Measurements from ENCODE around the gene SCAANT1. TPM values are rescaled to one million over a fixed set of nuclear protein-coding genes. Genes with fewer than 3 reads are reported as not detected.

SCAANT1 gene
- total and polyA plus RNA-seq, 4 donors, result not detected

- TF ChIP-seq HNF4G (IDR thresholded peaks at IDR 0.05), result no peak
- no peak for TF ChIP-seq FOXA2 (IDR thresholded peaks at IDR 0.05)
- TF ChIP-seq YY1 (IDR thresholded peaks at IDR 0.05), result no peak
- no peak for TF ChIP-seq RXRA (IDR thresholded peaks at IDR 0.05)
- no peak for TF ChIP-seq ATF3 (IDR thresholded peaks at IDR 0.05)
- no peak for TF ChIP-seq JUND (IDR thresholded peaks at IDR 0.05)
- no peak for TF ChIP-seq RAD21 (IDR thresholded peaks at IDR 0.05)
- Histone ChIP-seq H3K27me3 (ENCODE audit: control insufficient read depth in 4 of 4, insufficient read depth in 4 of 4, low read length in 3 of 4) (no peaks in the 10 kb centered on the region), H3K4me3 (ENCODE audit: low read depth in 1 of 3, low read length in 3 of 3) (no peak overlapping the region), H3K4me1 (ENCODE audit: control insufficient read depth in 4 of 4, insufficient read depth in 4 of 4, low read length in 3 of 4) (peaks cover 0 to 13% (median 10%) of the 10 kb centered on the region in 4 donors), H3K9me3 (ENCODE audit: control insufficient read depth in 4 of 4, low read length in 3 of 4) (no peaks in the 10 kb centered on the region), H3K36me3 (ENCODE audit: control insufficient read depth in 4 of 4, insufficient read depth in 3 of 4, low read depth in 1 of 4, low read length in 3 of 4) (no peaks in the 10 kb centered on the region), H3K27ac (ENCODE audit: low read depth in 1 of 2, low read length in 2 of 2) (no peak overlapping the region), H3K9ac (ENCODE audit: low read depth in 1 of 2, low read length in 2 of 2) (no peak overlapping the region)
- 99% methylated on average over 1 of the region's 1 CpG for WGBS
- DNase-seq (ENCODE audit: low spot score), result no peak
These were observed 45.0 kb downstream of the SCAANT1 start for GRCh38 chr3:63867225-63867624.

GRCh38 chr3:63864965-63865327 is 47.2 kb downstream of the SCAANT1 start:
- H3K9me3 ChIP-seq (ENCODE audit: control insufficient read depth in 4 of 4, low read length in 3 of 4), result no peaks in the 10 kb centered on the region
- WGBS, result 11% methylated on average over 3 of the region's 3 CpGs
- H3K36me3 ChIP-seq (ENCODE audit: control insufficient read depth in 4 of 4, insufficient read depth in 3 of 4, low read depth in 1 of 4, low read length in 3 of 4), result no peaks in the 10 kb centered on the region
- peak overlapping the region; percentile 45 to 86 for H3K9ac ChIP-seq (ENCODE audit: low read depth in 1 of 2, low read length in 2 of 2)
- peak overlapping the region; percentile 81 to 82 for H3K27ac ChIP-seq (ENCODE audit: low read depth in 1 of 2, low read length in 2 of 2)
- H3K27me3 ChIP-seq (ENCODE audit: control insufficient read depth in 4 of 4, insufficient read depth in 4 of 4, low read length in 3 of 4), result no peaks in the 10 kb centered on the region
- no peak for TF ChIP-seq CTCF (IDR thresholded peaks at IDR 0.05; ENCODE audit: low read depth, low read length, missing input control)
- H3K4me1 ChIP-seq (ENCODE audit: control insufficient read depth in 4 of 4, insufficient read depth in 4 of 4, low read length in 3 of 4), result peaks cover 0 to 13% (median 11%) of the 10 kb centered on the region in 4 donors
- DNase-seq (ENCODE audit: low spot score), result no peak
- H3K4me3 ChIP-seq (ENCODE audit: low read depth in 1 of 3, low read length in 3 of 3), result peak overlapping the region; percentile 69 to 100 (median 81)

- H3K9me3 ChIP-seq (ENCODE audit: control insufficient read depth in 4 of 4, low read length in 3 of 4), result no peaks in the 10 kb centered on the region
- peak overlapping the region; percentile 45 to 86 for H3K9ac ChIP-seq (ENCODE audit: low read depth in 1 of 2, low read length in 2 of 2)
- no peaks in the 10 kb centered on the region for H3K36me3 ChIP-seq (ENCODE audit: control insufficient read depth in 4 of 4, insufficient read depth in 3 of 4, low read depth in 1 of 4, low read length in 3 of 4)
- DNase-seq (ENCODE audit: low spot score), result peak; percentile 57
- H3K27me3 ChIP-seq (ENCODE audit: control insufficient read depth in 4 of 4, insufficient read depth in 4 of 4, low read length in 3 of 4), result no peaks in the 10 kb centered on the region
- under 1% methylated on average over 93 of the region's 93 CpGs for WGBS
- peaks cover 0 to 13% (median 11%) of the 10 kb centered on the region in 4 donors for H3K4me1 ChIP-seq (ENCODE audit: control insufficient read depth in 4 of 4, insufficient read depth in 4 of 4, low read length in 3 of 4)
- H3K27ac ChIP-seq (ENCODE audit: low read depth in 1 of 2, low read length in 2 of 2), result peak overlapping the region; percentile 81 to 82
- peak overlapping the region; percentile 69 to 100 (median 81) for H3K4me3 ChIP-seq (ENCODE audit: low read depth in 1 of 3, low read length in 3 of 3)
- TF ChIP-seq CTCF (IDR thresholded peaks at IDR 0.05; ENCODE audit: low read depth, low read length, missing input control) (no peak), HNF4A (conservative IDR thresholded peaks at IDR 0.05) (no peak), MAX (IDR thresholded peaks at IDR 0.05) (no peak), RXRA (IDR thresholded peaks at IDR 0.05) (no peak), SP1 (IDR thresholded peaks at IDR 0.05) (no peak), YY1 (IDR thresholded peaks at IDR 0.05) (no peak), FOXA2 (IDR thresholded peaks at IDR 0.05) (no peak), REST (IDR thresholded peaks at IDR 0.05) (no peak), RAD21 (IDR thresholded peaks at IDR 0.05) (no peak), FOXA1 (IDR thresholded peaks at IDR 0.05) (no peak), ATF3 (IDR thresholded peaks at IDR 0.05) (no peak), NR2F2 (IDR thresholded peaks at IDR 0.05) (no peak), ZBTB33 (IDR thresholded peaks at IDR 0.05) (no peak)
These were observed 47.9 kb downstream of the SCAANT1 start for GRCh38 chr3:63864008-63864964.

Data from liver (tissue), 9 donors.